ENCODE results near the gene CARD19.
"Not testable (repeated sequence)": the region's sequence is repeated elsewhere in the genome, so short reads cannot be mapped to it uniquely, and the experiment has no call there.

CARD19 gene

DNA sequence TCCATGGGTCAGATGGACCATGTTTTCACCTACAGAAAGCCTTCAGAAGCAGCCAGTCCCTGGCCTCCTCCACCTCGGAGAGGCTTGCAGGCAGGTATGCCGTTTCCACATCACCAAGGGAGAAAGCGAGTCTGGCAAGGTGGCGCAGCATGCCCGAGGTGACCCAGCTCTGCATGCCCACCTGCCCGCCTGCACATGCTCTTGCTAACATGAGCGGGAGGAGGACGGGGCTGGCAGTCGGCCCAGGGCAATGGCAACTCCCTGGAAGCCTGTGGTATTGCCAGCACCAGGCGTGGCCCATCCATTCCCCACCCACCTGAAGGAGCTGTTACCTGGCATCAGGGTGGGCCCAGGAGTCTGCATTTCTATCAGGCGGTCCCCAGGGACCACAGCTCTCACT, 41.3 kb downstream of the CARD19 start:
- peaks cover 0 to 6% (median 5%) of the 10 kb centered on the region in 5 donors for H3K9me3 ChIP-seq (ENCODE audit: control insufficient read depth in 5 of 5, low read length in 5 of 5)
- H3K4me1 ChIP-seq (ENCODE audit: control insufficient read depth in 5 of 5, insufficient read depth in 5 of 5, low read length in 5 of 5): peaks cover 10 to 36% (median 27%) of the 10 kb centered on the region in 5 donors
- no peak overlapping the region for H3K4me3 ChIP-seq (ENCODE audit: low read depth in 1 of 5, low read length in 5 of 5)
- H3K36me3 ChIP-seq (ENCODE audit: control insufficient read depth in 5 of 5, insufficient read depth in 5 of 5, low read length in 5 of 5): no peaks in the 10 kb centered on the region
- no peak overlapping the region for H3K27ac ChIP-seq (ENCODE audit: low read depth, low read length)
- H3K9ac ChIP-seq (ENCODE audit: low read length in 5 of 5): no peak overlapping the region
- peaks cover 0 to 4% (median 0%) of the 10 kb centered on the region in 5 donors for H3K27me3 ChIP-seq (ENCODE audit: control insufficient read depth in 5 of 5, insufficient read depth in 4 of 5, low read length in 5 of 5)

DNA sequence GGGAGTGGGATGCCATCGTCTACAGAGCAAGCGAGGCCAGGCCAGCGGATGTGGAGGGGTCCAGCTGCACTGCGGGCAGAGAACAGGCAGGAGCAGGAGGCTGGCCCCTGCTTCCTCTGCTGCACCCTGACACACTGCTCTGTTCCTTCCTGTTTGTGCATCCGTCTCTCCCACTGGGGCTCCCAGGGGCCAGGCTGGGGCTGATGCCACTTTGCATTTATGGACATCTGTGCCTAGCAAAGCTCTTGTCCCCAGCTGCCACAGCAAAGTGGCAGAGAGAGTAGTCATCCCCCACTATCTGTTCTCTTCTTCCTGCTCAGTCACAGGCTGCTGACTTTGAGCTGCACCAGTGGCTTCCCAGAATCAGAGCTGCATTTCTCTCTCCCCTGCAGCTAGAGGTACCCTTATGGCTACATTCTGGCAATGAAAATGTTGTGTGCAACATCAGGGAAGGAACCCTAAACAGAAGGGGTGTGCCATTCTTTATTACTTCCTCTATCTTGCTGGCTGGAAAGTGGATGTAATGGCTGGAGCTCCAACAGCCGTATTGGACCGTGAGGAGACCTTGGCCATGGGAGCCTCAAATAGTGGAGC, 42.3 kb downstream of the CARD19 start:
- Histone ChIP-seq H3K36me3 (ENCODE audit: control insufficient read depth in 5 of 5, insufficient read depth in 5 of 5, low read length in 5 of 5) (no peaks in the 10 kb centered on the region), H3K27ac (ENCODE audit: low read depth, low read length) (no peak overlapping the region), H3K9ac (ENCODE audit: low read length in 5 of 5) (no peak overlapping the region), H3K9me3 (ENCODE audit: control insufficient read depth in 5 of 5, low read length in 5 of 5) (peaks cover 0 to 6% (median 5%) of the 10 kb centered on the region in 5 donors), H3K4me1 (ENCODE audit: control insufficient read depth in 5 of 5, insufficient read depth in 5 of 5, low read length in 5 of 5) (peaks cover 7 to 27% (median 18%) of the 10 kb centered on the region in 5 donors), H3K27me3 (ENCODE audit: control insufficient read depth in 5 of 5, insufficient read depth in 4 of 5, low read length in 5 of 5) (peaks cover 0 to 4% (median 0%) of the 10 kb centered on the region in 5 donors), H3K4me3 (ENCODE audit: low read depth in 1 of 5, low read length in 5 of 5) (no peak overlapping the region)

GRCh38 chr9:93139365-93140182, 43.6 kb downstream of the CARD19 start:
- H3K4me3 ChIP-seq (ENCODE audit: low read depth in 1 of 5, low read length in 5 of 5): no peak overlapping the region
- H3K9me3 ChIP-seq (ENCODE audit: control insufficient read depth in 5 of 5, low read length in 5 of 5): peaks cover 0 to 6% (median 5%) of the 10 kb centered on the region in 5 donors
- no peak overlapping the region for H3K9ac ChIP-seq (ENCODE audit: low read length in 5 of 5)
- peaks cover 0 to 7% (median 0%) of the 10 kb centered on the region in 5 donors for H3K27me3 ChIP-seq (ENCODE audit: control insufficient read depth in 5 of 5, insufficient read depth in 4 of 5, low read length in 5 of 5)
- H3K4me1 ChIP-seq (ENCODE audit: control insufficient read depth in 5 of 5, insufficient read depth in 5 of 5, low read length in 5 of 5): peaks cover 4 to 26% (median 22%) of the 10 kb centered on the region in 5 donors
- no peaks in the 10 kb centered on the region for H3K36me3 ChIP-seq (ENCODE audit: control insufficient read depth in 5 of 5, insufficient read depth in 5 of 5, low read length in 5 of 5)
- no peak overlapping the region for H3K27ac ChIP-seq (ENCODE audit: low read depth, low read length)

DNA sequence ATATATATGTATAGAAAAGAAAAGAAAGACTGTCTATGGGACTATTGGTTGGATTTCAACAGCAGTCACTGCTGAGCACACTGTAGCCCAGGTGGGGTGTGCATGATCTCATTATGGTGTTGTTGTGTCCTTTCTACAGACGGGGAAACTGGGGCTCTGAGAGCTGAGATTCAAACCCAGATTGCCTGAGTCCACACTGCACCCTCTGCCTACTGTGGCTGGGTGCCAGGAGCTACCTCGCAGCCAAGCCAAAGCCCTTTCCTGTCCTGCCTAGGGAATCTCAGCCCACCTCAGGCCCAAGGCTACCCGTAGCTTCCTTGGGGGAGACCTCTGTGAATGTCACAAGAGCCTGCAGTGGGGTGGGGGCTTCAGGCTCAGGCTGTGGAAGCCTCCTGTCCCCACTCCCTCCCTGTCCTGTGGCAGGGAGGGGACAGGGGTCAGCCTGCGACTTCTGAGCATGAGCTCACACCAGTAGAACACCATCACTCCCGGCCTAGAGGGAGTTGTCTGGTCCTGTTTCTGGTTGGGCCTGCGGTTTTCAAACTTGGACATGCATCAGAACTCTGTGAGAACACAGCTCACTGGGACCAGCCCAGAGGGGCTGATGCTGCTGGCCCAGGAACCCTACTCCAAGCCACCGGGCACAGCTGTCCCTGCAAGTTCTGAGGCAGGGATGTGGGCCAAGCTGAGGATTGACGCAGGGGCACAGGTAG, 45.9 kb downstream of the CARD19 start:
- Histone ChIP-seq H3K4me1 (ENCODE audit: control insufficient read depth in 5 of 5, insufficient read depth in 5 of 5, low read length in 5 of 5) (peaks cover 0 to 11% (median 7%) of the 10 kb centered on the region in 5 donors), H3K9ac (ENCODE audit: low read length in 5 of 5) (no peak overlapping the region), H3K27me3 (ENCODE audit: control insufficient read depth in 5 of 5, insufficient read depth in 4 of 5, low read length in 5 of 5) (peaks cover 0 to 8% (median 0%) of the 10 kb centered on the region in 5 donors), H3K36me3 (ENCODE audit: control insufficient read depth in 5 of 5, insufficient read depth in 5 of 5, low read length in 5 of 5) (no peaks in the 10 kb centered on the region), H3K27ac (ENCODE audit: low read depth, low read length) (no peak overlapping the region), H3K4me3 (ENCODE audit: low read depth in 1 of 5, low read length in 5 of 5) (no peak overlapping the region), H3K9me3 (ENCODE audit: control insufficient read depth in 5 of 5, low read length in 5 of 5) (peaks cover 0 to 6% (median 5%) of the 10 kb centered on the region in 5 donors)

DNA sequence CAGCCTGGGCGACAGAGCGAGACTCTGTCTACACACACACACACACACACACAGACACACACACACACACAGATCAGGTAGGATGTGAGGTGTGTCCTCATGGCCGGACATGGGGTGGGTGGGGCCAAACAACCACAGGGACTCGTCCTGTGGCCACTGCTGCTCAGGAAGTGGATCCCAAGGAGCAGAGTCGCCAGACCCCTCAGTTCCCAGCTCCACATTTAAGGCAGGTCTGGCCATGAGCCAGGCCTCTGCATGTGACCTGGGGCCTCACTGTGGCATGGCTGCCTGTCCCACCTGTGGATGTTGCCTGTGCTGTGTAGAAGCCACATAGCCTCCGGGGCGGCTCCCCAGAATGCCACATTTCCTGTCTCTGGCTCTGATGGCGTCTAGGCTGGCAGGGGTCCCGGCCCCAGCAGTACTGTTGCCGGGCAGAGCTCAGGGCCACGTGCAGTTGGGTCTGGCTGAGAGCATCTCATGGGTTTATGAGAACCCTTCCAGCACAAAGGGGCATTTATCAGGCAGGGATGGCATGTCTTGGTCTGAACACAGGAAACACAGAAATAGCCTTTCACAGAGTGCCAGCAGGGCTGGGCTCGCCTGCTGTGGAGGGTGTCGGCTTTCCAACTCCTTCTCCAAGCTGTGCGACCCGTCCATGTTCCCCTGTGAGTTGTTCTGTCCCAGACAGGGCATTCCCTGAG, 48.0 kb downstream of the CARD19 start:
- H3K4me1 ChIP-seq (ENCODE audit: control insufficient read depth in 5 of 5, insufficient read depth in 5 of 5, low read length in 5 of 5): peaks cover 0 to 11% (median 7%) of the 10 kb centered on the region in 5 donors
- H3K36me3 ChIP-seq (ENCODE audit: control insufficient read depth in 5 of 5, insufficient read depth in 5 of 5, low read length in 5 of 5): no peaks in the 10 kb centered on the region
- H3K9ac ChIP-seq (ENCODE audit: low read length in 5 of 5): no peak overlapping the region
- H3K4me3 ChIP-seq (ENCODE audit: low read depth in 1 of 5, low read length in 5 of 5): no peak overlapping the region
- H3K27me3 ChIP-seq (ENCODE audit: control insufficient read depth in 5 of 5, insufficient read depth in 4 of 5, low read length in 5 of 5): peaks cover 0 to 8% (median 0%) of the 10 kb centered on the region in 5 donors
- no peak overlapping the region for H3K27ac ChIP-seq (ENCODE audit: low read depth, low read length)
- H3K9me3 ChIP-seq (ENCODE audit: control insufficient read depth in 5 of 5, low read length in 5 of 5): peaks cover 0 to 6% (median 3%) of the 10 kb centered on the region in 5 donors

DNA sequence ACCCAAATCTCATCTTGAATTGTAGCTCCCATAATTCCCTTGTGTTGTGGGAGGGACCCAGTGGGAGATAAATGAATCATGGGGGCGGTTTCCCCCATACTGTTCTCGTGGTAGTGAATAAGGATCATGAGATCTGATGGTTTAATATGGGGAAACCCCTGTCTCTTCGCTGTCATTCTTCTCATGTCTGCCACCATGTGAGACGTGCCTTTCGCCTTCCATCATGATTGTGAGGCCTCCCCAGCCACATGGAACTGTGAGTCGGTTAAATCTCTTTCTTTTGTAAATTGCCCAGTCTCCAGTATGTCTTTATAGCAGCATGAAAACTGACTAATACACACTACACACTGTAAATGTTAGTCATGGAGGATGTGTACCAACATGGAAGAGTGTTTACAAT, 50.7 kb downstream of the CARD19 start:
- not testable (repeated sequence) for H3K9me3 ChIP-seq (ENCODE audit: control insufficient read depth in 5 of 5, low read length in 5 of 5); H3K36me3 ChIP-seq (ENCODE audit: control insufficient read depth in 5 of 5, insufficient read depth in 5 of 5, low read length in 5 of 5); H3K9ac ChIP-seq (ENCODE audit: low read length in 5 of 5); H3K27ac ChIP-seq (ENCODE audit: low read depth, low read length); H3K4me3 ChIP-seq (ENCODE audit: low read depth in 1 of 5, low read length in 5 of 5)
- H3K27me3 ChIP-seq (ENCODE audit: control insufficient read depth in 5 of 5, insufficient read depth in 4 of 5, low read length in 5 of 5): peaks cover 0 to 14% (median 0%) of the 10 kb centered on the region in 5 donors
- peaks cover 0 to 14% (median 9%) of the 10 kb centered on the region in 5 donors for H3K4me1 ChIP-seq (ENCODE audit: control insufficient read depth in 5 of 5, insufficient read depth in 5 of 5, low read length in 5 of 5)

DNA sequence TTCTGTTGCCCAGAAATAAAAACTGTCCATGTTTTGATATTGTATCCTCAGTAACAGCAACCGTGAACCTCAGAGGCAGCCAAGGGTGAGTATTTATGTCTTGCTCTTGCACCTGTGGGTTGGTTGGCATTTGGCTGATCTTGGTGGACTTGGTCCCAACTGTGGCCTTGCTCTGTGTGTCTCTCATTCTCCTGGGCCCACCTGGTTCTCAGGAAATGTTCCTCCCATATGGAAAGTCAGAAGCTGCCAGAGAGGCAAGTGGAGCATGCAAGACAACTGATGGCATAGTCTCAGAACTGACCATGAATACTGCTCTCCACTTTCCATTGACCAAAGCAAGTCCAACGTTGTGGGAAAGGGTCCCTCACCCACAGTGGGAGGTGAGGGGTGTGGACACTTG, 51.6 kb downstream of the CARD19 start:
- Histone ChIP-seq H3K9ac (ENCODE audit: low read length in 5 of 5) (no peak overlapping the region), H3K4me3 (ENCODE audit: low read depth in 1 of 5, low read length in 5 of 5) (no peak overlapping the region), H3K4me1 (ENCODE audit: control insufficient read depth in 5 of 5, insufficient read depth in 5 of 5, low read length in 5 of 5) (peaks cover 0 to 14% (median 9%) of the 10 kb centered on the region in 5 donors), H3K27ac (ENCODE audit: low read depth, low read length) (no peak overlapping the region), H3K27me3 (ENCODE audit: control insufficient read depth in 5 of 5, insufficient read depth in 4 of 5, low read length in 5 of 5) (peaks cover 0 to 14% (median 0%) of the 10 kb centered on the region in 5 donors), H3K9me3 (ENCODE audit: control insufficient read depth in 5 of 5, low read length in 5 of 5) (peaks cover 0 to 6% (median 3%) of the 10 kb centered on the region in 5 donors), H3K36me3 (ENCODE audit: control insufficient read depth in 5 of 5, insufficient read depth in 5 of 5, low read length in 5 of 5) (no peaks in the 10 kb centered on the region)

DNA sequence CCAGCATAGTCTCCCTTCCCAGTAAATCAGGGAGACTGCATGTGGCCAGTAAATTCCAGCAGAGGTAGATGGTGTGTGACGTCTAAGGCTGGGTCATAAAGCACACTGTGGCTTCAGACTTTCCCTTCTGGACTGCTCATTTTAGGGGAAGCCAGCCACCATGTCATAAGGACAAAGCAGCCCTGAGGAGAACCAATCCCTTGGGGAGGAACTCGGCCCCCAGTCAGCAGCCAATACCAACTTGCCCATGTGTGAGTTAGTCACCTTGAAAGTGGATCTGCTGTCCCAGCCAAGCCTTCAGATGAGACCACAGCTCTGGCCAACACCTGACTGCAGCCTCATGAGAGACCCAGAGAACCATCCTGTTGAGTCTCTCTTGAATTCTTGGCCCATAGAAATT, 52.7 kb downstream of the CARD19 start:
- Histone ChIP-seq H3K27ac (ENCODE audit: low read depth, low read length) (no peak overlapping the region), H3K4me3 (ENCODE audit: low read depth in 1 of 5, low read length in 5 of 5) (no peak overlapping the region), H3K4me1 (ENCODE audit: control insufficient read depth in 5 of 5, insufficient read depth in 5 of 5, low read length in 5 of 5) (peaks cover 0 to 12% (median 9%) of the 10 kb centered on the region in 5 donors)

DNA sequence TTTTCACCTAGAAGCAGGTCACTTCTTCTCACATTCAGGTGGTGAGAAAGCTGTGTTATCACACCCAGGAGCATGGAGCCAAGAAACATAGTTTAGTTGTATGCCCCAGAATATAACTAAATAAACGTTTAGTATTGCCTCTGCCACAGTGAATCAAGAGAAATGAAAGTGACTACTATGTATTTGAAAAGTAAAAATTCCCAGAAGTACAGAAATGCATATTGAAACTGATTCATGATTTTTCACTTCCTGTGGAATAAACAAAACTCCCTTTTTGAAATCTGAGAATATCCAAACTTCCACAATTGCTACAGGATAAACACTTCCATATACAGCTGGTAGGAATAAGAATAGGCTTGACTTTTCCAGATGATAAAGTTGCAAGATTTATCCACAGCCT, 53.3 kb downstream of the CARD19 start:
- H3K36me3 ChIP-seq (ENCODE audit: control insufficient read depth in 5 of 5, insufficient read depth in 5 of 5, low read length in 5 of 5): no peaks in the 10 kb centered on the region
- peaks cover 0 to 9% (median 0%) of the 10 kb centered on the region in 5 donors for H3K27me3 ChIP-seq (ENCODE audit: control insufficient read depth in 5 of 5, insufficient read depth in 4 of 5, low read length in 5 of 5)
- peaks cover 0 to 6% (median 3%) of the 10 kb centered on the region in 5 donors for H3K4me1 ChIP-seq (ENCODE audit: control insufficient read depth in 5 of 5, insufficient read depth in 5 of 5, low read length in 5 of 5)
- H3K9me3 ChIP-seq (ENCODE audit: control insufficient read depth in 5 of 5, low read length in 5 of 5): peaks cover 0 to 6% (median 3%) of the 10 kb centered on the region in 5 donors
- H3K9ac ChIP-seq (ENCODE audit: low read length in 5 of 5): no peak overlapping the region
- no peak overlapping the region for H3K4me3 ChIP-seq (ENCODE audit: low read depth in 1 of 5, low read length in 5 of 5)
- no peak overlapping the region for H3K27ac ChIP-seq (ENCODE audit: low read depth, low read length)

More for the DNA sequence above, 52.7 kb downstream of the CARD19 start:
- Histone ChIP-seq H3K9me3 (ENCODE audit: control insufficient read depth in 5 of 5, low read length in 5 of 5) (peaks cover 0 to 6% (median 3%) of the 10 kb centered on the region in 5 donors), H3K9ac (ENCODE audit: low read length in 5 of 5) (no peak overlapping the region), H3K36me3 (ENCODE audit: control insufficient read depth in 5 of 5, insufficient read depth in 5 of 5, low read length in 5 of 5) (no peaks in the 10 kb centered on the region), H3K27me3 (ENCODE audit: control insufficient read depth in 5 of 5, insufficient read depth in 4 of 5, low read length in 5 of 5) (peaks cover 0 to 14% (median 0%) of the 10 kb centered on the region in 5 donors)
